Measurements from ENCODE around the gene FARS2.
A peak's percentile ranks its signal among the peaks of the same experiment; 100 is the strongest.

FARS2 gene

GRCh38 chr6:5636210-5637030 lies 375.1 kb downstream of the FARS2 start:
- no peaks in the 10 kb centered on the region for H3K27me3 ChIP-seq (ENCODE audit: insufficient read depth, low read length, poor library complexity)

GRCh38 chr6:5637714-5638113 lies 376.4 kb downstream of the FARS2 start:
- H3K79me2 ChIP-seq (ENCODE audit: control insufficient read depth, insufficient read depth, low read length), result no peaks in the 10 kb centered on the region
- H4K8ac ChIP-seq (ENCODE audit: low read depth, low read length), result no peak overlapping the region
- H3K23ac ChIP-seq (ENCODE audit: low read length), result no peak overlapping the region
- H3K79me1 ChIP-seq (ENCODE audit: low read length), result no peaks in the 10 kb centered on the region
- no peak overlapping the region for H3K4ac ChIP-seq (ENCODE audit: low read depth, low read length)
- H3K4me1 ChIP-seq (ENCODE audit: control insufficient read depth, low read depth, low read length), result peaks cover 6% of the 10 kb centered on the region
- no peak overlapping the region for H3K4me3 ChIP-seq (ENCODE audit: low read length)
- no peak overlapping the region for H2AK5ac ChIP-seq (ENCODE audit: low read length)
- H3K56ac ChIP-seq (ENCODE audit: low read length), result no peak overlapping the region
- no peak overlapping the region for H3K4me2 ChIP-seq (ENCODE audit: low read length)
- no peak overlapping the region for H2BK15ac ChIP-seq (replicated peaks; ENCODE audit: low read depth)
- no peak overlapping the region for H3K27ac ChIP-seq (ENCODE audit: low read depth, low read length)
- no peak overlapping the region for H3K18ac ChIP-seq (ENCODE audit: low read length)
- no CpG with 5 or more reads among the region's 5 CpGs for WGBS (ENCODE audit: extremely low coverage, insufficient coverage, low lambda C conversion rate)
- no peak overlapping the region for H4K5ac ChIP-seq (ENCODE audit: low read length)
- no peak overlapping the region for H2BK120ac ChIP-seq (ENCODE audit: low read depth, low read length)
- H3K9ac ChIP-seq (ENCODE audit: low read length), result no peak overlapping the region
- no peaks in the 10 kb centered on the region for H3K27me3 ChIP-seq (ENCODE audit: insufficient read depth, low read length, poor library complexity)
- no peaks in the 10 kb centered on the region for H3K36me3 ChIP-seq (ENCODE audit: control insufficient read depth, insufficient read depth, low read length)
- DNase-seq, result peak; percentile 72
- H2BK5ac ChIP-seq (ENCODE audit: low read length), result no peak overlapping the region

More at GRCh38 chr6:5636210-5637030, 375.1 kb downstream of the FARS2 start:
- Histone ChIP-seq H4K8ac (ENCODE audit: low read depth, low read length) (no peak overlapping the region), H3K79me1 (ENCODE audit: low read length) (no peaks in the 10 kb centered on the region), H3K9ac (ENCODE audit: low read length) (no peak overlapping the region), H2BK5ac (ENCODE audit: low read length) (no peak overlapping the region), H3K4me2 (ENCODE audit: low read length) (no peak overlapping the region), H3K18ac (ENCODE audit: low read length) (no peak overlapping the region), H3K79me2 (ENCODE audit: control insufficient read depth, insufficient read depth, low read length) (no peaks in the 10 kb centered on the region), H2BK120ac (ENCODE audit: low read depth, low read length) (no peak overlapping the region), H3K23ac (ENCODE audit: low read length) (no peak overlapping the region), H3K56ac (ENCODE audit: low read length) (no peak overlapping the region), H3K27ac (ENCODE audit: low read depth, low read length) (no peak overlapping the region), H3K4ac (ENCODE audit: low read depth, low read length) (no peak overlapping the region), H3K4me3 (ENCODE audit: low read length) (no peak overlapping the region), H3K4me1 (ENCODE audit: control insufficient read depth, low read depth, low read length) (peaks cover 6% of the 10 kb centered on the region), H2AK5ac (ENCODE audit: low read length) (no peak overlapping the region), H2BK15ac (replicated peaks; ENCODE audit: low read depth) (no peak overlapping the region), H3K36me3 (ENCODE audit: control insufficient read depth, insufficient read depth, low read length) (no peaks in the 10 kb centered on the region), H4K5ac (ENCODE audit: low read length) (no peak overlapping the region)
- peak; percentile 10 for DNase-seq
- no CpG with 5 or more reads among the region's 16 CpGs for whole genome bisulfite sequencing (ENCODE audit: extremely low coverage, insufficient coverage, low lambda C conversion rate)

GRCh38 chr6:5638666-5639065 lies 377.4 kb downstream of the FARS2 start:
- no peak overlapping the region for H3K4me3 ChIP-seq (ENCODE audit: low read length)
- H2AK5ac ChIP-seq (ENCODE audit: low read length), result no peak overlapping the region
- peaks cover 6% of the 10 kb centered on the region for H3K4me1 ChIP-seq (ENCODE audit: control insufficient read depth, low read depth, low read length)

GRCh38 chr6:5639193-5639592 lies 377.9 kb downstream of the FARS2 start:
- no peak overlapping the region for H3K9ac ChIP-seq (ENCODE audit: low read length)
- no peak for DNase-seq
- H3K4me1 ChIP-seq (ENCODE audit: control insufficient read depth, low read depth, low read length), result peaks cover 6% of the 10 kb centered on the region
- H3K79me1 ChIP-seq (ENCODE audit: low read length), result no peaks in the 10 kb centered on the region
- no peak overlapping the region for H3K18ac ChIP-seq (ENCODE audit: low read length)
- H3K36me3 ChIP-seq (ENCODE audit: control insufficient read depth, insufficient read depth, low read length), result no peaks in the 10 kb centered on the region
- no peak overlapping the region for H3K4me3 ChIP-seq (ENCODE audit: low read length)
- no peak overlapping the region for H3K56ac ChIP-seq (ENCODE audit: low read length)
- no peak overlapping the region for H2AK5ac ChIP-seq (ENCODE audit: low read length)
- no peak overlapping the region for H2BK120ac ChIP-seq (ENCODE audit: low read depth, low read length)
- no peaks in the 10 kb centered on the region for H3K79me2 ChIP-seq (ENCODE audit: control insufficient read depth, insufficient read depth, low read length)
- H4K8ac ChIP-seq (ENCODE audit: low read depth, low read length), result no peak overlapping the region
- H3K27ac ChIP-seq (ENCODE audit: low read depth, low read length), result no peak overlapping the region
- no peak overlapping the region for H4K5ac ChIP-seq (ENCODE audit: low read length)
- no peaks in the 10 kb centered on the region for H3K27me3 ChIP-seq (ENCODE audit: insufficient read depth, low read length, poor library complexity)
- H3K4ac ChIP-seq (ENCODE audit: low read depth, low read length), result no peak overlapping the region
- H3K23ac ChIP-seq (ENCODE audit: low read length), result no peak overlapping the region
- no peak overlapping the region for H3K4me2 ChIP-seq (ENCODE audit: low read length)
- H2BK15ac ChIP-seq (replicated peaks; ENCODE audit: low read depth), result no peak overlapping the region
- no peak overlapping the region for H2BK5ac ChIP-seq (ENCODE audit: low read length)
- WGBS (ENCODE audit: extremely low coverage, insufficient coverage, low lambda C conversion rate), result no CpG with 5 or more reads among the region's 2 CpGs

More at GRCh38 chr6:5638666-5639065, 377.4 kb downstream of the FARS2 start:
- Histone ChIP-seq H4K5ac (ENCODE audit: low read length) (no peak overlapping the region), H2BK5ac (ENCODE audit: low read length) (no peak overlapping the region), H3K23ac (ENCODE audit: low read length) (no peak overlapping the region), H3K27me3 (ENCODE audit: insufficient read depth, low read length, poor library complexity) (no peaks in the 10 kb centered on the region), H3K4ac (ENCODE audit: low read depth, low read length) (no peak overlapping the region), H4K8ac (ENCODE audit: low read depth, low read length) (no peak overlapping the region), H3K79me2 (ENCODE audit: control insufficient read depth, insufficient read depth, low read length) (no peaks in the 10 kb centered on the region), H2BK15ac (replicated peaks; ENCODE audit: low read depth) (no peak overlapping the region), H2BK120ac (ENCODE audit: low read depth, low read length) (no peak overlapping the region), H3K56ac (ENCODE audit: low read length) (no peak overlapping the region), H3K27ac (ENCODE audit: low read depth, low read length) (no peak overlapping the region), H3K18ac (ENCODE audit: low read length) (no peak overlapping the region), H3K4me2 (ENCODE audit: low read length) (no peak overlapping the region), H3K9ac (ENCODE audit: low read length) (no peak overlapping the region), H3K36me3 (ENCODE audit: control insufficient read depth, insufficient read depth, low read length) (no peaks in the 10 kb centered on the region), H3K79me1 (ENCODE audit: low read length) (no peaks in the 10 kb centered on the region)
- WGBS (ENCODE audit: extremely low coverage, insufficient coverage, low lambda C conversion rate), result no CpG with 5 or more reads among the region's 8 CpGs
- DNase-seq, result no peak

GRCh38 chr6:5640614-5641013 lies 379.3 kb downstream of the FARS2 start:
- H3K79me2 ChIP-seq (ENCODE audit: control insufficient read depth, insufficient read depth, low read length), result no peaks in the 10 kb centered on the region
- no peak overlapping the region for H3K56ac ChIP-seq (ENCODE audit: low read length)
- no peak for DNase-seq
- H2BK15ac ChIP-seq (replicated peaks; ENCODE audit: low read depth), result no peak overlapping the region
- H2AK5ac ChIP-seq (ENCODE audit: low read length), result no peak overlapping the region
- H3K9ac ChIP-seq (ENCODE audit: low read length), result no peak overlapping the region
- WGBS (ENCODE audit: extremely low coverage, insufficient coverage, low lambda C conversion rate), result no CpG with 5 or more reads among the region's 4 CpGs
- H3K4me3 ChIP-seq (ENCODE audit: low read length), result no peak overlapping the region
- no peaks in the 10 kb centered on the region for H3K27me3 ChIP-seq (ENCODE audit: insufficient read depth, low read length, poor library complexity)
- no peaks in the 10 kb centered on the region for H3K36me3 ChIP-seq (ENCODE audit: control insufficient read depth, insufficient read depth, low read length)
- no peak overlapping the region for H3K23ac ChIP-seq (ENCODE audit: low read length)
- no peak overlapping the region for H4K5ac ChIP-seq (ENCODE audit: low read length)
- no peaks in the 10 kb centered on the region for H3K79me1 ChIP-seq (ENCODE audit: low read length)
- H3K27ac ChIP-seq (ENCODE audit: low read depth, low read length), result no peak overlapping the region
- no peak overlapping the region for H3K4ac ChIP-seq (ENCODE audit: low read depth, low read length)
- H3K18ac ChIP-seq (ENCODE audit: low read length), result no peak overlapping the region
- H2BK5ac ChIP-seq (ENCODE audit: low read length), result no peak overlapping the region
- no peak overlapping the region for H2BK120ac ChIP-seq (ENCODE audit: low read depth, low read length)
- peaks cover 6% of the 10 kb centered on the region for H3K4me1 ChIP-seq (ENCODE audit: control insufficient read depth, low read depth, low read length)
- no peak overlapping the region for H4K8ac ChIP-seq (ENCODE audit: low read depth, low read length)
- H3K4me2 ChIP-seq (ENCODE audit: low read length), result no peak overlapping the region

Data from mesendoderm (in vitro differentiated cells).